Measurements from ENCODE around the gene LAMA2. TPM values are rescaled to one million over a fixed set of nuclear protein-coding genes. Genes with fewer than 3 reads are reported as not detected.

Gene LAMA2
- total RNA-seq, 4 donors from 2014 or later, result 154 to 331 (median 241) TPM

- TF ChIP-seq, protein P1, sequence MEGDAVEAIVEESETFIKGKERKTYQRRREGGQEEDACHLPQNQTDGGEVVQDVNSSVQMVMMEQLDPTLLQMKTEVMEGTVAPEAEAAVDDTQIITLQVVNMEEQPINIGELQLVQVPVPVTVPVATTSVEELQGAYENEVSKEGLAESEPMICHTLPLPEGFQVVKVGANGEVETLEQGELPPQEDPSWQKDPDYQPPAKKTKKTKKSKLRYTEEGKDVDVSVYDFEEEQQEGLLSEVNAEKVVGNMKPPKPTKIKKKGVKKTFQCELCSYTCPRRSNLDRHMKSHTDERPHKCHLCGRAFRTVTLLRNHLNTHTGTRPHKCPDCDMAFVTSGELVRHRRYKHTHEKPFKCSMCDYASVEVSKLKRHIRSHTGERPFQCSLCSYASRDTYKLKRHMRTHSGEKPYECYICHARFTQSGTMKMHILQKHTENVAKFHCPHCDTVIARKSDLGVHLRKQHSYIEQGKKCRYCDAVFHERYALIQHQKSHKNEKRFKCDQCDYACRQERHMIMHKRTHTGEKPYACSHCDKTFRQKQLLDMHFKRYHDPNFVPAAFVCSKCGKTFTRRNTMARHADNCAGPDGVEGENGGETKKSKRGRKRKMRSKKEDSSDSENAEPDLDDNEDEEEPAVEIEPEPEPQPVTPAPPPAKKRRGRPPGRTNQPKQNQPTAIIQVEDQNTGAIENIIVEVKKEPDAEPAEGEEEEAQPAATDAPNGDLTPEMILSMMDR (IDR thresholded peaks at IDR 0.05; ENCODE audit: low read depth), result no peak
Observed at GRCh38 chr6:129098061-129098553, 215.2 kb downstream of the LAMA2 start.

- TF ChIP-seq, protein P1 (IDR thresholded peaks at IDR 0.05; ENCODE audit: low read depth), result no peak
Observed at GRCh38 chr6:129099696-129100095, 216.8 kb downstream of the LAMA2 start.

- TF ChIP-seq, protein P1 (IDR thresholded peaks at IDR 0.05; ENCODE audit: low read depth), result no peak
Observed at GRCh38 chr6:129100164-129100563, 217.2 kb downstream of the LAMA2 start.

GRCh38 chr6:129102741-129103140 lies 219.8 kb downstream of the LAMA2 start:
- TF ChIP-seq, protein P1 (IDR thresholded peaks at IDR 0.05; ENCODE audit: low read depth), result no peak

- TF ChIP-seq, protein P1 (IDR thresholded peaks at IDR 0.05; ENCODE audit: low read depth), result no peak
Observed at GRCh38 chr6:129104131-129104530, 221.2 kb downstream of the LAMA2 start.

DNA sequence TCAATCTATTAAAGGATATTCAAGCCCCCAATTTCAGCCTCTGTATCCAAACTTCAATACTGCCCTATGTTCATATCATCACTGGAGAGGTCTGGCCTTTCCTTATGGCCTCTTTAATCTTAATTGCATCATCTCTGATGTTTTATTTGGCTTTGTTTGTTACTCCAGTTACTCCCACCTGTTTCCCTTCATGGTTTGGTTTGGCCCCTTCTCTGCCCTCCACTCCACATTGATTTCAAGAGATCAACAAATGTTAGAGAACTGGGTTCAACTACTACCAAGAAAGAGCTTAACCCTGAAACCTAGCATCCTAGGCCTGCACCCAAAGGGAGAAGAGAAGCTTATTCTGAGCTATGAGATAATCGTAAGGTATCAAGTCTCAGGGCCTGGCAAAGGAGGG lies 221.6 kb downstream of the LAMA2 start:
- TF ChIP-seq, protein P1 (IDR thresholded peaks at IDR 0.05; ENCODE audit: low read depth), result no peak

- TF ChIP-seq, protein P1 (IDR thresholded peaks at IDR 0.05; ENCODE audit: low read depth), result no peak
Observed at GRCh38 chr6:129105035-129105434, 222.1 kb downstream of the LAMA2 start.

Data from subcutaneous adipose tissue (tissue), 4 donors.